NCI-H82 (cell line): ENCODE measurements around the gene PISD.
"Not testable (repeated sequence)": the region's sequence is repeated elsewhere in the genome, so short reads cannot be mapped to it uniquely, and the experiment has no call there.

Source experiments
- DNase-seq: peaks from one replicate; lab custom pipeline; 2025; lab: John Stamatoyannopoulos, UW

The PISD gene

GRCh38 chr22:31661851-31662667, at the start of gene PISD:
Gene PISD, minus strand, starts transcription at chr22:31662215. Its CDS starts 7 bp downstream, at chr22:31662208.
- DNase-seq = peak; percentile 97

DNA sequence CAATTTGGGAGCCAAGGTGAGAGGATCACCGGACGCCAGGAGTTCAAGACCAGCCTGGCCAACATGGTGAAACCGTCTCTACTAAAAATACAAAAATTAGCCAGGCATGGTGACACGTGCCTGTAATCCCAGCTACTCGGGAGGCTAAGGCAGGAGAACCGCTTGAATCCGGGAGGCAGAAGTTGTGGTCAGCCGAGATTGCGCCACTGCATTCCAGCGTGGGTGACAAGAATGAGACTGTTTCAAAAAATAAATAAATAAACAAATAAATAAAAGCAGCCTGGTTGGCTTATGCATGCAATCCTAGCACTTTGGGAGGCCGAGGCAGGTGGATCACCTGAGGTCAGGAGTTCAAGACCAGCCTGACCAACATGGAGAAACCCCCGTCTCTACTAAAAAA, 49.2 kb upstream of the PISD start:
- not testable (repeated sequence) for DNase-seq

DNA sequence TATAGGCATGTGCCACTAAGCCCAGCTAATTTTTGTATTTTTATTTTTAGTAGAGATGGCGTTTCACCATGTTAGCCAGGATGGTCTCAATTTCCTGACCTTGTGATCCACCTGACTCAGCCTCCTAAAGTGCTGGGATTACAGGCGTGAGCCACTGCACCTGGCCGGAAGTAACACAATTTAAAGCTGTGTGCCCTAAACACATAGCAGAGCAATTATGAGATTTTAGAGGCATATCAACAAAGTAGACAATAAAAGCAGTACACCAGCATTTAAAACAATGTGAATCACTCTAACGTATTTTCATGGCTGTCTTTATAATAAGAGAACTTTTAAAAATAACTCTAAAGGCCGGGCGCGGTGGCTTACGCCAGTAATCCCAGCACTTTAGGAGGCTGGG, 45.5 kb upstream of the PISD start:
- no peak for DNase-seq

DNA sequence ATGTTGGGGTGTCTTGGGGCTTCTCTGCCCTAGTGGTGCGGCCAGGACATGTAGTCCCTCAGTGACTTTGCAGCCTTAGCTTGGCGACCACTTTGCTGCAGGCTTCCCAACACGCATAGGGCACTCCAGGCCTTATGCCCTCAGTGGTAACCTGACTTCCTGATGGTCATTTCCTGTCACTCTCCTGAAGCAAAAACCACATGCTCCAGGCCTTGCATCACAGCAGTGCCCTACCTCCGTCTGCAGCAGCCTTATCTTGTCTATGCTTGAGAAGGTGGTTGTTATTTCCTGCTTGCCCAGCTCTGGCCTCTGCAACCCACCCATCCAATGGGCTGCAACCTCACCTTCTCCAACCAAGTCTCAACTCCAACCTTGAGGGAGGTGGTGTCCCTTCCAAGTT, 33.4 kb upstream of the PISD start:
- DNase-seq = no peak

DNA sequence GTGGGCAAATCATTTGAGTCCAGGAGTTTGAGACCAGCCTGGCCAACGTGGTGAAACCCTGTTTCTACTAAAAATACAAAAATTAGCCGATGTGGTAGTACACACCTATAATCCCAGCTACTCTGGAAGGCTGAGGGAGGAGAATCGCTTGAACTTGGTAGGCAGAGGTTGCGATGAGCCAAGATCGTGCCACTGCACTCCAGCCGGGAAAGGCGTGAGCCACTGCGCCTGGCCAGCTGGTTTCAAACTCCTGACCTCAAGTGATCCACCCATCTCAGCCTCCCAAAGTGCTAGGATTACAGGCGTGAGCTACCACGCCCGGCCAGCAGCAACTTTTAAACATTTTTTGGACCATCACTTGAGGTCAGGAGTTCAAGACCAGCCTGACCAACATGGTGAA, 32.0 kb upstream of the PISD start:
- not testable (repeated sequence) for DNase-seq

DNA sequence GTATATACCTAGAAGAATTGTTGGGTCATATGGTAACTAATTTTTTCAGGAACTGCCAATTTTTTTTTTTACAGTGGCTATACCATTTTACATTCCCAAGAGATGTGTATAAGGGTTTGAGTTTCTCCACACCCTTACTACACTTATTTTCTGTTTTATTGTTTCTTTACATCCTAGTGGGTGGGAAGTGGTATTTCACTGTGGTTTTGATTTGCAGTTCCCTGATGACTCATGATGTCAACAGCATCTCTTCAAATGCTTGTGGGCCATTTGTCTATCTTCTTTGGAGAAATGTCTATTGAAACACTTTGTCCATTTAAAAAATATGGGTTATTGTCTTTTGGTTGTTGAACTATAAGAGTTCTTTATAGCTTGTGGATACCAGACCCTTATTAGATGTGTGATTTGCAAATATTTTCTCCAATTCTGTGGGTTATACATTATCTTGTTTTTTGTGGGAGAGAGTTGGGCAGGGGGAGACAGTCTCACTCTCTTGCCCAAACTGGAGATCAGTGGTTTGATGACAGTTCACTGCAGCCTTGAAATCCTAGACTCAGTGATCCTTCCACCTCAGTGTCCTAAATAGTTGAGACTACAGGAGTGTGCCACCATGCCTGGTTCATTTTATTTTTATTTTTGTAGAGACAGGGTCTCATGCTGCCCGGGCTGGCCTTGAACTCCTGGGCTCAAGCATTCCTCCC, 30.3 kb upstream of the PISD start:
- DNase-seq = no peak

DNA sequence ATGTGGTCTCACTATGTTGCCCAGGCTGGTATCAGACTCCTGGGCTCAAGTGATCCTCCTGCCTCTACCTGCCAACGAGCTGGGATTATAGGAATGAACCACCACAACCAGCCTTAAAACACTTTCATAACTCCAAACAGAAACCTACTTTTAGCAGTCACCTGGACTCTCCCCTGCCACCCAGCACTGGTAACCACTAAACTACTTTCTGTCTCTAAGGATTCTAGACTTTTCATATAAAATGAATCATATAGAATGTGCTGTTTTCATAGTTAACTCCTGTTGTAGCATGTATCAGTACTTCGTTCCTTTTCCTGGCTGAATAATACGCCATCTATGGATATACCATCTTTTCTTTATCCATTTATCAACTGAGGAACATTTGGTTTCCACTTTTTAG, 29.4 kb upstream of the PISD start:
- DNase-seq = no peak

- no peak for DNase-seq
Observed at GRCh38 chr22:31683181-31684105, 21.4 kb upstream of the PISD start.

GRCh38 chr22:31682751-31683150, 20.7 kb upstream of the PISD start:
- DNase-seq = no peak

DNA sequence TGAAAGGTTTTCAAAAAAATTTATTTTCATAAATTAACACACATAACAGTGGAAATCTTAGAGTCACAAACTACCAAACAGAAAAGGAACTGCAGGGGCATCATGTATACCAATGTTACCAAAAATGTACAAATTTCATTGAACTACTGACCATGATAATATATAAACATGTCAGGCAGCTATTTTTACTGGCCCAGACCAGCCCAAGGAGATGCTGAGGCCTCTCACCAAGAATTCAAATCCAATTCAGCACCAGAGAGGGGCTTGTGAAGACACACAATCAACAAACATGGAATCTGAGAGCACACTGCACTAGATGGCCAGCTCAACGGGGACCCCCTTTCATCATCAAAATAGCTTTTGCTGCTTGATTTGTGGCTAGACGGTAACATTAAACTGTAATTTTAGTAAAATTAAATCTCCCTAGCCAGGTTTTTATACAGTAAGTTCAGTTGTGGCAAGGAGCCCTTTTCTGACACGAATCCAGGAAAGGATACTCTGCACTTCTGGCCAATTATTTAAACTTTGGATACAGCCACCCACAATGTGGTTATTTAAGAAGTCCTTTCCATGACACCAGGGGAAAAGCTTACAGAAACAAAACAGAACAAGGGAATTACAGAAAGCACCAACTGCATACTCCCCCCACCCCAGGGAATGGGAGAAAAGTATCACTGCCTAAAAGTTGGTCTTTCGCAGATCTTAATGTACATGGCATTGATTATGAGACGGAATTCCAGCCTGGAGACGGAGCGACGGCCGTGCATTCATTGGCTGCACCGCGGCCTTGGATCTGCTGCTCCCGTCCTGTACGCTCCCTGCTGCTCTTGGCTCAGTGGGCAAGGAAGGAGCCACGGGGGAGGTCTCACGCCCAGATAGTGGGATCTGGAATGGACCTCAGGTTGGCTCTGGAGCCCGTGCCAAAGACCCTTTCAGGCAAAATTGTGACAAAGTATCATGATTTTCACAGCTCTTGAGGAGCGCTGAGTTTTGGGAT, 19.6 kb upstream of the PISD start:
- DNase-seq = no peak

DNA sequence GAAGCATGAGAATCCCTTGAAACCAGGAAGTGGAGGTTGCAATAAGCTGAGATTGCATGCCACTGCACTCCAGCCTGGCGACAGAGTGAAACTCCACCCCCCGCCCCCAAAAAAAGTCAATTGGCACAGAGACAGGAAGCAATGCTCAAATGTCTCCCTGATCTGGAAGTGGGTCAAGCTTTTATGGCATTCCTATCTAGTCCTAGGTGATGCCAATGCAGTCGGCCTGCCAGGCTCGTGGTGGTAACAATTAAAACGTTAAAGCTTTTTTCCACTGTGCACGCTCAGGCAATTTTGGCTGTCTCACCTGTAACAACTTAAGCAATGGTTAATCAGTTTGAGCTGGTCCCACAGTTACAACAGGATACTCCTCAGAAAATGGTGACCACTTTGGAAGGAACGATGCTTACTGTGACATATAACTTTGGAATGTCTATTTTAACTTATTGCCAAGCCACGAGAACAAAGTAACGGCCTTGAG, 18.9 kb upstream of the PISD start:
- no peak for DNase-seq

GRCh38 chr22:31678748-31679147, 16.7 kb upstream of the PISD start:
- no peak for DNase-seq

DNA sequence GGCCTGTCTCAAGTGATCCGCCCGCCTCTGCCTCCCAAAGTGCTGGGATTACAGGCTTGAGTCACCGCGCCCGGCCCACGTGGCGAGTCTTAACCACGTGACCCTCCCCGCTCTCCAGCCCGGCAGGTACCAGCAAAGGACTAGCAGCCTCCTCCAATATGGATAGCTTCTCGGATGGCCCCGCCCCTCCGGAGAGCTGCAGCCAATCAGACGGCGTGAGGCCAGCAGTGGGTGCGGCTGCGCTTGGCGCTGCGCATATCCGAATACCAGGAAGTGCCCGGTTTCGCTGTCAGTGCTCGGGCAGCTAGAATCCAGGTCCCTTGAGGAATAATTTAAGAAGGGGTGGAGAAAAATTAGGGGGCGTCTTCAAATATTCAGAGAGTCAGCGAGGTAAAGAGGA, 14.7 kb upstream of the PISD start:
- no peak for DNase-seq

GRCh38 chr22:31674219-31674618, 12.2 kb upstream of the PISD start:
- DNase-seq = not testable (repeated sequence)

- not testable (repeated sequence) for DNase-seq
Observed at GRCh38 chr22:31668849-31669248, 6.8 kb upstream of the PISD start.

GRCh38 chr22:31662668-31663037, 638 bp upstream of the PISD start:
- no peak for DNase-seq

DNA sequence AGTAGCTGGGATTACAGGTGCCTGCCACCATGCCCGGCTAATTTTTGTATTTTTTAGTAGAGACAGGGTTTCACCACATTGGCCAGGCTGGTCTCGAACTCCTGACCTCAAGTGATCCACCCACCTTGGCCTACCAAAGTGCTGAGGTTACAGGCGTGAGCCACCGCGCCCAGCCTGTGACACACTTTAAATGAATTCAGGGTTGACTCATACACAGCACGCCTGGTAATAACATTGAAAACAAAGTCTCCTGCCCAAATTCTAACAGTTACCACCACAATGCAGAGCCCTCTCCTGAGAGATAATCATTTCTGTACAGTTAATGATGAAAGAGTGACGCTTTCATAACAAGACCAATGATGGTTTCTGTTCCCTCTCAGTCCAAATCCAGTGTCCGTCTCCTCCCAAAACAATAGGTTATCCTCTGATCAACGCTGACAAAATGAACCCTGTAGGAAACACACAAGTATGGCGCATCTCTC, 1.1 kb downstream of the PISD start:
- not testable (repeated sequence) for DNase-seq

- no peak for DNase-seq
Observed at GRCh38 chr22:31659246-31659645, 2.8 kb downstream of the PISD start.

- no peak for DNase-seq
Observed at GRCh38 chr22:31654408-31654807, 7.6 kb downstream of the PISD start.

DNA sequence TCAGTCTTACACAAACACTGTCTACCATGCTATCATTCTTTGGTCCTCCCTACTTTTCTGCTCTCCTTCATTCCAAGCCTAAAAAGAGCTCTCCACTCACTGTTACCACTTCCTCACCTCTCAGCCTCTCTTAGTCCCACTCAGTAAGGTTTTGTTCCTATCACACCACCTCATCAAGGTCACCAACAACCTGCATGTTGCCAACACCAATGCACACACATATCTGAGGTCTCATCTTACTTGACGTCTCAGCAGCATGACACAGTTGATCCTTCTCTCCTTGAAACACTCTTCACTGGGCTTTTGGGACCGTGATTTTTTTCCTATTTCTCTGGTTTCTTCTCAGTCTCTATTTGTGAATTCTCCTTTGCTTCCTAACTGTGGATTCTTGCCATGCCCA, 8.1 kb downstream of the PISD start:
- DNase-seq = no peak
